Measurements from ENCODE around the gene DBF4.
"Not testable (repeated sequence)": the region's sequence is repeated elsewhere in the genome, so short reads cannot be mapped to it uniquely, and the experiment has no call there.

The DBF4 gene

DNA sequence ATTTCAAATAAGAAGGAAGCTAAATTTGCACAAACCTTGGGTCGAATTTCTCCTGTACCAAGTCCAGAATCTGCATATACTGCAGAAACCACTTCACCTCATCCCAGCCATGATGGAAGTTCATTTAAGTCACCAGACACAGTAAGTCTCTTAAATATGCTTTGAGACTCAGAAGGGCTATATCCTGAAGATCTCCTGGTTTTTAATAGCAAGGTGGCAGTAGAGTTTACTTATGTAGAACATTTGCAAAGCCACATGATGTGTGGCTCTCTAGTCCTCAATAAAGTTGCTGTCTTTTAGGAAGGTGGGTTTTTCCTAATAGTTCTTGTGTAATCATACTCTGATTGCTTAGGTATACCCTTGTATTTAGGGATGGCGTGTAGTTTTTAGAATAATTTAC is 8.7 kb downstream of the DBF4 start:
- DNase-seq = no peak

GRCh38 chr7:87886875-87887274 is 10.6 kb downstream of the DBF4 start:
- no peak for DNase-seq

DNA sequence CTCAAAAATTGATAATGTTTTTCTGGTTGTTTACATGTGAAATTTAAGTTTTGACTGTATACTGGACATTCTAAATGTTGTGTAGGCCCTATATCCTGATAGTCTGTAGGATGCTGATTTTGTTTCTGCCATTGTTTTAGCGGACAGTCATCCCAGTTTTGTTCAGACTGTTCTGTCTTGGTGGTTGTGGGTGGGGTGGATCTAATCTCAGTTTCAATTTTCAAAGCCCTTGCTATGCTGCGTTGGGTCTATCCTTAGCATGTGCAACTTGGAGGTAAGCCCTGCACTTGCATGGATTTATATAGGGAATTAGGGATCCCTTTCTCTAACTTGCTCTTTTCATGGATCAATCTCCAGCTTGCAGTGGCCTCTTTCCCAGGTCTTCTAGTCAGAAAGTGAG is 19.1 kb downstream of the DBF4 start:
- DNase-seq = no peak

DNA sequence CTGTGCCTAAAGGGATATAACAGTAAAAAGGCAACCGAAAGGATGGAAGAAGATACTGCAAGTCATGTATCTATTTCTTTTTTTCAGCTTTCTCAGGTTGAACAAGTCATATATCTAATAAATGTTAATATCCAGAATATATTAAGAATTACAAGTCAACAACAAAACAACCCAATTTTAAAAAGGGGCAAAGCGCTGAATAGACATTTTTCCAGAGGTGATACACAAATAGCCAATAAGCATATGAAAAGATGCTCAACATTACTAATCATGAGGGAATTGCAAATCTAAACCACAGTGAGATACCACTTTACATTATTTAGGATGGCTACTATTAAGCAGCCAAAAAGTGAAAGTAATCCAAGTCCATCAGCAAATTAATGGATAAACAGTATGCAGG is 23.0 kb downstream of the DBF4 start:
- no peak for DNase-seq

DNA sequence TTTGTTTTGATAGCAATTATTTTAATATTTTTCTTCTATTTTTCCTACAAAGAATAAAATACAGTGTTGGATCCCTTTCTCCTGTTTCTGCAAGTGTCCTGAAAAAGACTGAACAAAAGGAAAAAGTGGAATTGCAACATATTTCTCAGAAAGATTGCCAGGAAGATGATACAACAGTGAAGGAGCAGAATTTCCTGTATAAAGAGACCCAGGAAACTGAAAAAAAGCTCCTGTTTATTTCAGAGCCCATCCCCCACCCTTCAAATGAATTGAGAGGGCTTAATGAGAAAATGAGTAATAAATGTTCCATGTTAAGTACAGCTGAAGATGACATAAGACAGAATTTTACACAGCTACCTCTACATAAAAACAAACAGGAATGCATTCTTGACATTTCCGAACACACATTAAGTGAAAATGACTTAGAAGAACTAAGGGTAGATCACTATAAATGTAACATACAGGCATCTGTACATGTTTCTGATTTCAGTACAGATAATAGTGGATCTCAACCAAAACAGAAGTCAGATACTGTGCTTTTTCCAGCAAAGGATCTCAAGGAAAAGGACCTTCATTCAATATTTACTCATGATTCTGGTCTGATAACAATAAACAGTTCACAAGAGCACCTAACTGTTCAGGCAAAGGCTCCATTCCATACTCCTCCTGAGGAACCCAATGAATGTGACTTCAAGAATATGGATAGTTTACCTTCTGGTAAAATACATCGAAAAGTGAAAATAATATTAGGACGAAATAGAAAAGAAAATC is 31.0 kb downstream of the DBF4 start:
- DNase-seq = not testable (repeated sequence)

GRCh38 chr7:87908814-87909213 is 32.5 kb downstream of the DBF4 start:
- not testable (repeated sequence) for DNase-seq

- DNase-seq = no peak
These were observed 35.8 kb downstream of the DBF4 start for GRCh38 chr7:87912121-87912520.

- no peak for DNase-seq
These were observed 42.4 kb downstream of the DBF4 start for GRCh38 chr7:87918740-87919139.

DNA sequence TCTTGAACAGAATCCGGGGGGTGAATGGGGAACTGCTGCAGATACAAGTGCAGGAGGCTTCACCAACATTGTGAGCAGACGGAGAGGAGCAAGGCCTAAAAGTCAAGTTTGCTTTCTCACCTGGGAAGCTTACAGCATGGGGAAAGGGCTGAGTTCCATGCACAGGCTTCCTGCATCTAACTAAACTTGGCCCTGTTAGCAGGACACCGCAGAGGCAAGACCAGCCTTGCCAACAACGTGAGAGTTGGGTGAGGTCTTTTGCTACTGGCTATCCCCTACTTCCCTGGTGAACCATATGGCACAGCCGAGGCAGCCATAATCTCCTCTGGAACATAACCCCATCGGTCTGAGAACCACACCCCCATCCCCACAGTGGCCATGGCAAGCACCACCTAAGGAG is 43.6 kb downstream of the DBF4 start:
- DNase-seq = no peak

DNA sequence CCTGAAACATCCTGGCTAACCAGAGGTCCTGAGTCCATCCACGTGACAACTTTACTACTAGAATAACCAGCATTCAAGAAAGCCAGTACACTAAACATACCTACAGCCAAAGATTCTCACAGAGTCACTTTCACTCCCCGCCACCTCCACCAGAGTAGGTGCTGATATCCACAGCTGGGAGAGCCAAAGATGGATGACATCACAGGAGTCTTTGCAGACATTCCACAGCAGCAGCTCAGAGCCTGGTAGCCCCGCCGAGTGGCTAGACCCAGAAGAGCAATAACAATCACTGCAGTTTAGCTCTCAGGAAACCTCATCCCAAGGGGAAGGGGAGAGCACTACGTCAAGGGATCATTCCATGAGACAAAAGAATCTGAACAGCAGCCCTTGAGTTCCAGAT is 44.3 kb downstream of the DBF4 start:
- no peak for DNase-seq

- DNase-seq = not testable (repeated sequence)
These were observed 46.6 kb downstream of the DBF4 start for GRCh38 chr7:87922759-87923395.

DNA sequence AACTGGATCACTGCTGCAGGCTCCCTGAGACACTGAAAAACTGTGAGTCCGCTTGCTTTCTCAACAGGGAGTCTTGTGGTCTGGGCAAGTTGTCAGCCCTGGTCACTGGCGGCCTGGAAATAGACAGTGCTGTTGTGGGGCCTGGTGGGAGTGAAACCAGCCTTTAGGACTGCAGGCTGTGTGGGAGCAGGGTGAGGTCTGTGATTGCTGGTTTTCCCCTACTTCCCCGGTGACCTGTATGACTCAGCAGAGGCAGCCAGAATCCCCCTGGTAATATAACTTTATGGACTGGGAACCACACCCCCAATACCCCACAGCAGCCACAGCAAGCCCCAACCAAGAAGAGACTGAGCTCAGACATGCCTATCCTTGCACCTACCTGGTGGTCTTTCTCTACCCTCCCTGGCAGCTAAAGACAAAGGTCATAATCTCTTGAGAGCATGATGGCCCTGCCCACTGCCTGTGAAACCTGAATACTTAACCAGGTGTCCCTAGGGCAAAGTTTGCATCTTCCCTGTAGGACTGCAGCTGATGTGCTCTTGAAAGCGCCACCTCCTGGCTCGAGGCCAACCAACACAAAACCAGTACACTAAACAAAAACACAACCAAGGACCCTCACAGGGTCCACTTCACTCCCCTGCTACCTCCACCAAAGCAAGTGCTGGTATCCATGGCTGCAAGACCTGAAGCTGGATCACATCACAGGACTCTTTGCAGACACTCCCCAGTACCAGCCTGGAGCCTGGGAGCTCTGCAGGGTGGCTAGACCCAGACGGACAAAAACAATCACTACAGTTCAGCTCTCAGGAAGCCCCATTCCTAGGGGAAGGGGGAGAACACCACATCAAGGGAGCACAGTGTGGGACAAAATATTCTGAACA is 50.5 kb downstream of the DBF4 start:
- no peak for DNase-seq

- no peak for DNase-seq
These were observed 57.3 kb downstream of the DBF4 start for GRCh38 chr7:87933605-87933952.

GRCh38 chr7:87933953-87934698 is 57.8 kb downstream of the DBF4 start, which contains the start of gene ADAM22:
TSS of gene ADAM22 (plus strand) at chr7:87934251. CDS start at chr7:87934466, 215 bp downstream.
- DNase-seq = peak; percentile 76 to 82

DNA sequence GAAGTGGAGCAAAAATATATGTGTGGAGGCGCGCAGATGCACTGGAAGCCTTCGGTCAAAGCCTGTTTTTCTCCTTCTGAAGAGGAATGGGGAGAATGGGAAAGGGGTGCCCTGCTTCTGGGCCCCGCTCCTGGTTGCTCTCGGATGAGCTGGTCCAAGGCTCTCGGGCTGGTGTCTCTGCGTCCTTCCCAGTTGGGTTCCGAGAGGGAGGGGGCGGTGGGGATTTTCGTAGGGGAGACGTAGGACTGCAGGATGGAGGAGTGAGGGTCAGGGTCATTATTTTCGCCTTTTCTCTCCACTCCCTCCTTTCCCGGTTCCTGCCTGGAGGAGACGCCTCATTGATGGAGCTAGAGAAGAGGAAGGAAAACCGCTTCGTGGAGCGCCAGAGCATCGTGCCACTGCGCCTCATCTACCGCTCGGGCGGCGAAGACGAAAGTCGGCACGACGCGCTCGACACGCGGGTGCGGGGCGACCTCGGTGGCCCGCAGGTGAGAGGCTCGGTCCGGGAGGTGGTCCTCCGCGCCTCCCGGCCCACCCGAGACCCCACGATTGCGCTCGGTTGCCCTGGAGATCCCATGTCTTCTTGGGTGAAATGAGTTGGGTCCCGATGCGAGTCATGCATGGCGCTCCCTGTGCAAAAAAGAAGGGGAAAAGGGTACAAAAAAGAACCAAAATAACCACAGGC is 58.5 kb downstream of the DBF4 start:
- peak; percentile 20 for DNase-seq

DNA sequence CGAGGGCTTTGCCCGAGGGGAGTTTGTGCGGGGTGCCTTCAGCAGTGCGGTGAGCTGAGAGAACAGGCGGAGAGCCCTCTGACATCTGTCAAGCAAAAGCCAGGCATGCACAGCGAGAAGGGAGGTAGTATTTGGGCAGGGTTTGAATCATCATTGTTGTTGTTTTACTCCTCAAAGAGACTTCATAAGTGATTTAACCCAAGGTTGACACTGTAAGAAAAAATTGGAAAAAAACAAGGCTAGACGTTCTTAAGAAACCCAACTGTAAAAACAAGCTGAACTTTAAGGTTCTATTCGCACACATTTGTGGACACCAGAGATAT is 59.1 kb downstream of the DBF4 start:
- DNase-seq = no peak

- no peak for DNase-seq
These were observed 64.8 kb downstream of the DBF4 start for GRCh38 chr7:87941138-87941537.

- DNase-seq = no peak
These were observed 68.3 kb downstream of the DBF4 start for GRCh38 chr7:87944547-87944946.

DNA sequence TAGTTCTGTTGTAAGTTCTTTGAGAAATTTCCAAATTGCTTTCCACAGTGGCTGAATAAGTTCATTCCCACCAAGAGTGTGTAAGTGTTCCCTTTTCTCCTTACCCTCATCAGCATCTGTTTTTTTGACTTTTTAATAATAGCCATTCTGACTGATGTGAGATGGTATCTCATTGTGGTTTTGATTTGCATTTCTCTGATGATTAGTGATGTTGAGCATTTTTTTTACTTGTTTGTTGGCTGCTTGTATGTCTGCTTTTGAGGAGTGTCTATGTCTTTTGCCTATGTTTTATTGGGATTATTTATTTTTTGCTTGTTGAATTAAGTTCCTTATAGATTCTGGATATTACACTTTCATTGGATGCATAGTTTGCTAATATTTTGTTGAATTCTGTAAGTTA is 69.6 kb downstream of the DBF4 start:
- not testable (repeated sequence) for DNase-seq

GRCh38 chr7:87948371-87948770 is 72.1 kb downstream of the DBF4 start:
- no peak for DNase-seq

Measured in stimulated activated CD4-positive, alpha-beta T cell treated with anti-CD3 and anti-CD28 coated beads, Interleukin-2, amount 100 ng/mL, for 24 hours (primary cell).